GM23248 (cell line): ENCODE results near the gene IFFO2. TPM values are rescaled to one million over a fixed set of nuclear protein-coding genes. Genes with fewer than 3 reads are reported as not detected.

Experiments used
- DNase-seq: peaks from one replicate; pipeline ENCODE4 v3.0.0-alpha.2; 2015
- H2AFZ ChIP-seq: fragments of 200-600 bp; sonication (generic); 2 replicates; pipeline ENCODE4 v1.6.1; 2016; ENCODE audit warnings: antibody characterized with exemption
- H3F3A ChIP-seq: fragments of 200-600 bp; sonication (generic); 2 replicates; pipeline ENCODE4 v1.6.1; 2016; ENCODE audit warnings: mild to moderate bottlenecking, antibody characterized with exemption, mixed run types; ENCODE audit not compliant: insufficient read depth
- H3K27ac ChIP-seq: fragments of 200-600 bp; sonication (generic); 2 replicates; pipeline ENCODE4 v1.5.1; 2016; ENCODE audit warnings: mild to moderate bottlenecking
- H3K27me3 ChIP-seq: fragments of 200-600 bp; sonication (generic); replicated peaks from 2 replicates; pipeline ENCODE4 v1.6.1; 2016; ENCODE audit warnings: mild to moderate bottlenecking; ENCODE audit not compliant: insufficient read depth
- H3K36me3 ChIP-seq: fragments of 200-600 bp; sonication (generic); 2 replicates; pipeline ENCODE4 v1.6.1; 2016; ENCODE audit warnings: low read depth, mild to moderate bottlenecking
- H3K4me1 ChIP-seq: fragments of 200-600 bp; sonication (generic); 2 replicates; pipeline ENCODE4 v1.6.1; 2016; ENCODE audit warnings: mild to moderate bottlenecking; ENCODE audit not compliant: insufficient read depth
- H3K4me2 ChIP-seq: fragments of 200-600 bp; sonication (generic); one replicate; pipeline ENCODE4 v1.6.1; 2016; ENCODE audit warnings: mild to moderate bottlenecking; ENCODE audit not compliant: unreplicated experiment
- H3K4me3 ChIP-seq: fragments of 200-600 bp; sonication (generic); 2 replicates; pipeline ENCODE4 v1.5.1; 2016; ENCODE audit warnings: mild to moderate bottlenecking
- H3K79me2 ChIP-seq: fragments of 200-600 bp; sonication (generic); 2 replicates; pipeline ENCODE4 v1.6.1; 2016; ENCODE audit warnings: mild to moderate bottlenecking; ENCODE audit not compliant: insufficient read depth
- H3K9ac ChIP-seq: fragments of 200-600 bp; sonication (generic); 2 replicates; pipeline ENCODE4 v1.6.1; 2016; ENCODE audit warnings: mild to moderate bottlenecking
- H3K9me2 ChIP-seq: fragments of 200-600 bp; sonication (generic); 2 replicates; pipeline ENCODE4 v1.6.1; 2016; ENCODE audit warnings: mixed run types, mild to moderate bottlenecking, moderate library complexity; ENCODE audit not compliant: insufficient read depth
- H3K9me3 ChIP-seq: fragments of 200-600 bp; sonication (generic); one replicate; pipeline ENCODE4 v1.6.1; 2017; ENCODE audit warnings: low read depth
- H4K20me1 ChIP-seq: fragments of 200-600 bp; sonication (generic); 2 replicates; pipeline ENCODE4 v1.6.0; 2016; ENCODE audit not compliant: insufficient read depth
- EZH2 ChIP-seq: fragments of 200-600 bp; sonication (generic); IDR thresholded peaks from 2 replicates; pipeline ENCODE4 v1.6.1; 2018; ENCODE audit warnings: antibody characterized with exemption, mild to moderate bottlenecking; ENCODE audit not compliant: insufficient read depth, poor library complexity, severe bottlenecking
- EZH2phosphoT487 ChIP-seq: fragments of 200-600 bp; sonication (generic); IDR thresholded peaks from 2 replicates; pipeline ENCODE4 v1.6.1; 2018; ENCODE audit warnings: antibody characterized with exemption, moderate library complexity, mild to moderate bottlenecking, low read depth; ENCODE audit not compliant: insufficient read depth
- WGBS, 2 experiments: methylation state at CpG; one replicate each; pipeline ENCODE4 v1.1.6; 2015 to 2017; ENCODE audit warnings: low lambda C conversion rate in 2 of 2, low coverage in 1 of 2; ENCODE audit errors: missing lambda C conversion rate in 2 of 2; 5-methylcytosine and 5-hydroxymethylcytosine counted together
- in situ Hi-C: fragments of 300-500 bp; cut with MboI; formaldehyde crosslinking; loops from 2 replicates; pipeline ENCODE4 v1.15.0; 2020
- polyA plus RNA-seq: library from polyadenylated mRNA; unstranded; fragments of >200 nt; fragmentation: Nextera tagmentation; extraction: Ambion mirVana; gene quantifications from 2 replicates; pipeline ENCODE4 v1.2.1, GENCODE V29; 2016
- total RNA-seq: library from RNA; depleted of rRNA; stranded (reverse); fragments of >200 nt; shearing (Covaris generic); gene quantifications from 2 replicates; pipeline ENCODE4 v1.2.3, GENCODE V29; 2014

The IFFO2 gene
- total and polyA plus RNA-seq, 2 experiments from 2014 or later, result 0.60 to 12.8 TPM

- DNase-seq, result no peak
Observed at GRCh38 chr1:18941221-18942141, 15.0 kb downstream of the IFFO2 start.

GRCh38 chr1:18940303-18941020 is 16.0 kb downstream of the IFFO2 start:
- H3K79me2 ChIP-seq, result peaks cover 100% of the 10 kb centered on the region
- H3K9ac ChIP-seq, result no peak overlapping the region
- TF ChIP-seq EZH2phosphoT487, result no peak
- TF ChIP-seq EZH2, result no peak
- no peak overlapping the region for H3K27ac ChIP-seq
- H4K20me1 ChIP-seq, result no peaks in the 10 kb centered on the region
- no peaks in the 10 kb centered on the region for H3K27me3 ChIP-seq
- H3K4me1 ChIP-seq, result peaks cover 25% of the 10 kb centered on the region
- WGBS, 2 experiments, result 85 to 91% methylated on average over 13 of the region's 13 CpGs
- H3K36me3 ChIP-seq, result no peaks in the 10 kb centered on the region
- in situ Hi-C loops, result no loop called here
- no peak overlapping the region for H3K4me3 ChIP-seq
- peak; percentile 58 for DNase-seq
- H3K9me3 ChIP-seq, result no peaks in the 10 kb centered on the region
- no peaks in the 10 kb centered on the region for H3F3A ChIP-seq
- peak overlapping the region; percentile 28 for H3K4me2 ChIP-seq
- H3K9me2 ChIP-seq, result no peaks in the 10 kb centered on the region
- H2AFZ ChIP-seq, result no peak overlapping the region

More at GRCh38 chr1:18941221-18942141, 15.0 kb downstream of the IFFO2 start:
- peaks cover 100% of the 10 kb centered on the region for H3K79me2 ChIP-seq
- H3K36me3 ChIP-seq, result no peaks in the 10 kb centered on the region
- TF ChIP-seq EZH2, result no peak
- TF ChIP-seq EZH2phosphoT487, result no peak
- H2AFZ ChIP-seq, result no peak overlapping the region
- in situ Hi-C loops, result no loop called here
- no peaks in the 10 kb centered on the region for H3K27me3 ChIP-seq
- H3K9me3 ChIP-seq, result no peaks in the 10 kb centered on the region
- H3K4me1 ChIP-seq, result peaks cover 26% of the 10 kb centered on the region
- no peak overlapping the region for H3K4me2 ChIP-seq
- no peak overlapping the region for H3K4me3 ChIP-seq
- no peak overlapping the region for H3K9ac ChIP-seq
- H4K20me1 ChIP-seq, result no peaks in the 10 kb centered on the region
- H3K27ac ChIP-seq, result no peak overlapping the region
- 76 to 81% methylated on average over 17 to 18 of the region's 18 CpGs for WGBS, 2 experiments
- no peaks in the 10 kb centered on the region for H3K9me2 ChIP-seq
- peaks cover under 1% of the 10 kb centered on the region for H3F3A ChIP-seq

- H3K9ac ChIP-seq, result no peak overlapping the region
- no peak overlapping the region for H2AFZ ChIP-seq
- in situ Hi-C loops, result no loop called here
- peaks cover 100% of the 10 kb centered on the region for H3K79me2 ChIP-seq
- WGBS, 2 experiments, result 67 to 74% methylated on average over 7 of the region's 7 CpGs
- peaks cover 20% of the 10 kb centered on the region for H3K4me1 ChIP-seq
- peak overlapping the region; percentile 28 for H3K4me2 ChIP-seq
- no peaks in the 10 kb centered on the region for H3K9me3 ChIP-seq
- TF ChIP-seq EZH2phosphoT487 (no peak), EZH2 (no peak)
- DNase-seq, result peak; percentile 76
- H3F3A ChIP-seq, result no peaks in the 10 kb centered on the region
- H4K20me1 ChIP-seq, result no peaks in the 10 kb centered on the region
- H3K27ac ChIP-seq, result peak overlapping the region; percentile 28
- H3K27me3 ChIP-seq, result no peaks in the 10 kb centered on the region
- no peaks in the 10 kb centered on the region for H3K9me2 ChIP-seq
- no peaks in the 10 kb centered on the region for H3K36me3 ChIP-seq
- no peak overlapping the region for H3K4me3 ChIP-seq
Observed at GRCh38 chr1:18939398-18940302, 16.8 kb downstream of the IFFO2 start.

- Histone ChIP-seq H3K4me2 (no peak overlapping the region), H3F3A (no peaks in the 10 kb centered on the region), H3K9ac (no peak overlapping the region), H3K9me2 (no peaks in the 10 kb centered on the region), H3K4me1 (peaks cover 20% of the 10 kb centered on the region), H3K27ac (no peak overlapping the region), H4K20me1 (no peaks in the 10 kb centered on the region), H3K9me3 (no peaks in the 10 kb centered on the region), H3K4me3 (no peak overlapping the region), H3K79me2 (peaks cover 100% of the 10 kb centered on the region), H2AFZ (no peak overlapping the region), H3K27me3 (no peaks in the 10 kb centered on the region), H3K36me3 (no peaks in the 10 kb centered on the region)
- in situ Hi-C loops, result no loop called here
- DNase-seq, result no peak
- TF ChIP-seq EZH2 (no peak), EZH2phosphoT487 (no peak)
- WGBS, 2 experiments, result 48 to 57% methylated on average over 2 of the region's 2 CpGs
Observed at GRCh38 chr1:18938707-18939070, 17.8 kb downstream of the IFFO2 start.
